ENCODE data around the gene HPCAL1. TPM values are rescaled to one million over a fixed set of nuclear protein-coding genes. Genes with fewer than 3 reads are reported as not detected.

HPCAL1 gene
- polyA plus RNA-seq, 3 donors: 82.1 to 99.5 (median 98.0) TPM

- intact Hi-C loops (cut with micrococcal nuclease): no loop called here
- Histone ChIP-seq H3K9ac (ENCODE audit: insufficient read depth, low read length, poor library complexity, severe bottlenecking) (peak overlapping the region; percentile 58), H3K4me1 (ENCODE audit: control insufficient read depth in 1 of 2, insufficient read depth in 2 of 2, low read length in 2 of 2) (peaks cover 53 to 68% of the 10 kb centered on the region in 2 donors), H3K4me2 (replicated peaks; ENCODE audit: extremely low read depth, low read length, poor library complexity, severe bottlenecking) (peak overlapping the region; percentile 52), H3K4me3 (replicated peaks in 1 of 3; ENCODE audit: low read depth in 2 of 3, low read length in 3 of 3) (peak overlapping the region in 1 of 3 experiments; percentile 56), H4K20me1 (ENCODE audit: insufficient read depth, low read length) (peaks cover 20% of the 10 kb centered on the region), H3K9me3 (replicated peaks in 1 of 2; ENCODE audit: control insufficient read depth in 1 of 2, insufficient read depth in 1 of 2, low read length in 2 of 2) (no peaks in the 10 kb centered on the region), H3K79me2 (ENCODE audit: insufficient read depth, low read length) (peaks cover 69% of the 10 kb centered on the region), H3K36me3 (replicated peaks in 1 of 2; ENCODE audit: control insufficient read depth in 1 of 2, insufficient read depth in 2 of 2, low read length in 2 of 2) (peaks cover 3 to 14% of the 10 kb centered on the region in 2 donors), H3K27ac (ENCODE audit: low read depth in 1 of 2, low read length in 2 of 2) (peak overlapping the region; percentile 74 to 87), H2AFZ (ENCODE audit: insufficient read depth, low read depth, low read length, poor library complexity, severe bottlenecking) (no peak overlapping the region), H3K27me3 (ENCODE audit: control insufficient read depth in 2 of 2, insufficient read depth in 2 of 2, low read length in 2 of 2) (no peaks in the 10 kb centered on the region)
- no peak for TF ChIP-seq CTCF (IDR thresholded peaks at IDR 0.05)
- Mint-ChIP-seq H3K4me1 (peaks cover 68% of the 10 kb centered on the region), H3K27ac (peak overlapping the region; percentile 90 to 96 (median 93)), H3K4me3 (peak overlapping the region in 1 of 2 donors; percentile 63), H3K27me3 (ENCODE audit: low read depth in 3 of 3) (peaks cover 0 to 3% (median 0%) of the 10 kb centered on the region in 3 donors), H3K9me3 (peaks cover 0 to 1% (median 0%) of the 10 kb centered on the region in 7 donors), H3K36me3 (peaks cover 28 to 48% of the 10 kb centered on the region in 2 donors)
- 81% methylated on average over 14 of the region's 14 CpGs for WGBS (ENCODE audit: insufficient coverage)
- no peak for DNase-seq
These were observed 97.3 kb downstream of the HPCAL1 start for GRCh38 chr2:10400002-10400401.

- no peak for TF ChIP-seq CTCF (IDR thresholded peaks at IDR 0.05)
- Mint-ChIP-seq H3K27ac (peak overlapping the region; percentile 90 to 96 (median 93)), H3K27me3 (ENCODE audit: low read depth in 3 of 3) (peaks cover 0 to 3% (median 0%) of the 10 kb centered on the region in 3 donors), H3K9me3 (peaks cover 0 to 1% (median 0%) of the 10 kb centered on the region in 7 donors), H3K36me3 (peaks cover 28 to 50% of the 10 kb centered on the region in 2 donors), H3K4me3 (peak overlapping the region; percentile 62 to 82), H3K4me1 (peaks cover 71% of the 10 kb centered on the region)
- H3K27ac ChIP-seq (ENCODE audit: low read depth in 1 of 2, low read length in 2 of 2): peak overlapping the region; percentile 74 to 87
- WGBS (ENCODE audit: insufficient coverage): 15% methylated on average over 7 of the region's 11 CpGs
- H2AFZ ChIP-seq (ENCODE audit: insufficient read depth, low read depth, low read length, poor library complexity, severe bottlenecking): no peak overlapping the region
- H3K4me2 ChIP-seq (replicated peaks; ENCODE audit: extremely low read depth, low read length, poor library complexity, severe bottlenecking): peak overlapping the region; percentile 52
- peaks cover 20% of the 10 kb centered on the region for H4K20me1 ChIP-seq (ENCODE audit: insufficient read depth, low read length)
- peak overlapping the region; percentile 58 for H3K9ac ChIP-seq (ENCODE audit: insufficient read depth, low read length, poor library complexity, severe bottlenecking)
- no peaks in the 10 kb centered on the region for H3K27me3 ChIP-seq (ENCODE audit: control insufficient read depth in 2 of 2, insufficient read depth in 2 of 2, low read length in 2 of 2)
- no peaks in the 10 kb centered on the region for H3K9me3 ChIP-seq (replicated peaks in 1 of 2; ENCODE audit: control insufficient read depth in 1 of 2, insufficient read depth in 1 of 2, low read length in 2 of 2)
- peaks cover 69% of the 10 kb centered on the region for H3K79me2 ChIP-seq (ENCODE audit: insufficient read depth, low read length)
- peak overlapping the region in 1 of 3 experiments; percentile 56 for H3K4me3 ChIP-seq (replicated peaks in 1 of 3; ENCODE audit: low read depth in 2 of 3, low read length in 3 of 3)
- peaks cover 58 to 74% of the 10 kb centered on the region in 2 donors for H3K4me1 ChIP-seq (ENCODE audit: control insufficient read depth in 1 of 2, insufficient read depth in 2 of 2, low read length in 2 of 2)
- intact Hi-C loops (cut with micrococcal nuclease): no loop called here
- DNase-seq: peak; percentile 95 to 98 (median 97)
- H3K36me3 ChIP-seq (replicated peaks in 1 of 2; ENCODE audit: control insufficient read depth in 1 of 2, insufficient read depth in 2 of 2, low read length in 2 of 2): peaks cover 3 to 17% of the 10 kb centered on the region in 2 donors
These were observed 97.9 kb downstream of the HPCAL1 start for GRCh38 chr2:10400568-10400977.
